Measurements from ENCODE around the gene FSTL4. TPM values are rescaled to one million over a fixed set of nuclear protein-coding genes. Genes with fewer than 3 reads are reported as not detected.

FSTL4 gene
- polyA plus RNA-seq, 3 donors, result not detected

DNA sequence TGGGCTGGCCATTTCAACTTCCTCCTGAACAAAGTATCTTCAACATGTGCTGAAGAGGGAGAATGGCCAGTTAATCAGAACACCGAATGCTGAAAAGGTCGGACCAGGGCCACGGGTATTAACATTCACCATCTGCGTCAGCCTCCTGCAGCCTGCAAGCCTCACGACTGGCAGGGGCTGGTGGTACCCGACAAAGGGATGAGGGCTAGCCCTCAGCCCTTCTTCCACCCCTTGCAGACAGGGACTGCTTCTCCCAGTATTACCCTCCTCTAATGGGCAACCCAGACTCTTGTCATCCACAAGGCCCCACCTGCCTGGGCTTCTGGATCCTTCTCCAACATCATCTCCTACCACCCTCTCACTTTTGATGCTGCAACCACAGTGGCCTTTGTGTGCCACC is 246.6 kb downstream of the FSTL4 start:
- no peaks in the 10 kb centered on the region for H3K36me3 Mint-ChIP-seq
- WGBS (ENCODE audit: insufficient coverage), result 100% methylated on average over 6 of the region's 6 CpGs
- DNase-seq, result no peak
- Histone ChIP-seq H3K4me1 (ENCODE audit: control insufficient read depth in 1 of 2, insufficient read depth in 2 of 2, low read length in 2 of 2) (no peaks in the 10 kb centered on the region), H3K36me3 (replicated peaks in 1 of 2; ENCODE audit: control insufficient read depth in 1 of 2, insufficient read depth in 2 of 2, low read length in 2 of 2) (no peaks in the 10 kb centered on the region), H3K4me3 (replicated peaks in 1 of 3; ENCODE audit: low read depth in 2 of 3, low read length in 3 of 3) (no peak overlapping the region), H3K9me3 (replicated peaks in 1 of 2; ENCODE audit: control insufficient read depth in 1 of 2, insufficient read depth in 1 of 2, low read length in 2 of 2) (no peaks in the 10 kb centered on the region), H3K4me2 (replicated peaks; ENCODE audit: extremely low read depth, low read length, poor library complexity, severe bottlenecking) (no peak overlapping the region), H4K20me1 (ENCODE audit: insufficient read depth, low read length) (no peaks in the 10 kb centered on the region), H3K79me2 (ENCODE audit: insufficient read depth, low read length) (no peaks in the 10 kb centered on the region), H3K27ac (ENCODE audit: low read depth in 1 of 2, low read length in 2 of 2) (no peak overlapping the region), H2AFZ (ENCODE audit: insufficient read depth, low read depth, low read length, poor library complexity, severe bottlenecking) (no peak overlapping the region), H3K27me3 (ENCODE audit: control insufficient read depth in 2 of 2, insufficient read depth in 2 of 2, low read length in 2 of 2) (no peaks in the 10 kb centered on the region), H3K9ac (ENCODE audit: insufficient read depth, low read length, poor library complexity, severe bottlenecking) (no peak overlapping the region)
- H3K4me3 Mint-ChIP-seq, result no peak overlapping the region
- peaks cover 0 to 2% (median 2%) of the 10 kb centered on the region in 3 donors for H3K27me3 Mint-ChIP-seq (ENCODE audit: low read depth in 3 of 3)
- intact Hi-C loops (cut with micrococcal nuclease), result no loop called here
- peaks cover 0 to 2% (median 0%) of the 10 kb centered on the region in 7 donors for H3K9me3 Mint-ChIP-seq
- TF ChIP-seq, protein P1, sequence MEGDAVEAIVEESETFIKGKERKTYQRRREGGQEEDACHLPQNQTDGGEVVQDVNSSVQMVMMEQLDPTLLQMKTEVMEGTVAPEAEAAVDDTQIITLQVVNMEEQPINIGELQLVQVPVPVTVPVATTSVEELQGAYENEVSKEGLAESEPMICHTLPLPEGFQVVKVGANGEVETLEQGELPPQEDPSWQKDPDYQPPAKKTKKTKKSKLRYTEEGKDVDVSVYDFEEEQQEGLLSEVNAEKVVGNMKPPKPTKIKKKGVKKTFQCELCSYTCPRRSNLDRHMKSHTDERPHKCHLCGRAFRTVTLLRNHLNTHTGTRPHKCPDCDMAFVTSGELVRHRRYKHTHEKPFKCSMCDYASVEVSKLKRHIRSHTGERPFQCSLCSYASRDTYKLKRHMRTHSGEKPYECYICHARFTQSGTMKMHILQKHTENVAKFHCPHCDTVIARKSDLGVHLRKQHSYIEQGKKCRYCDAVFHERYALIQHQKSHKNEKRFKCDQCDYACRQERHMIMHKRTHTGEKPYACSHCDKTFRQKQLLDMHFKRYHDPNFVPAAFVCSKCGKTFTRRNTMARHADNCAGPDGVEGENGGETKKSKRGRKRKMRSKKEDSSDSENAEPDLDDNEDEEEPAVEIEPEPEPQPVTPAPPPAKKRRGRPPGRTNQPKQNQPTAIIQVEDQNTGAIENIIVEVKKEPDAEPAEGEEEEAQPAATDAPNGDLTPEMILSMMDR (IDR thresholded peaks at IDR 0.05), result no peak
- no peaks in the 10 kb centered on the region for H3K4me1 Mint-ChIP-seq
- H3K27ac Mint-ChIP-seq, result no peak overlapping the region

DNA sequence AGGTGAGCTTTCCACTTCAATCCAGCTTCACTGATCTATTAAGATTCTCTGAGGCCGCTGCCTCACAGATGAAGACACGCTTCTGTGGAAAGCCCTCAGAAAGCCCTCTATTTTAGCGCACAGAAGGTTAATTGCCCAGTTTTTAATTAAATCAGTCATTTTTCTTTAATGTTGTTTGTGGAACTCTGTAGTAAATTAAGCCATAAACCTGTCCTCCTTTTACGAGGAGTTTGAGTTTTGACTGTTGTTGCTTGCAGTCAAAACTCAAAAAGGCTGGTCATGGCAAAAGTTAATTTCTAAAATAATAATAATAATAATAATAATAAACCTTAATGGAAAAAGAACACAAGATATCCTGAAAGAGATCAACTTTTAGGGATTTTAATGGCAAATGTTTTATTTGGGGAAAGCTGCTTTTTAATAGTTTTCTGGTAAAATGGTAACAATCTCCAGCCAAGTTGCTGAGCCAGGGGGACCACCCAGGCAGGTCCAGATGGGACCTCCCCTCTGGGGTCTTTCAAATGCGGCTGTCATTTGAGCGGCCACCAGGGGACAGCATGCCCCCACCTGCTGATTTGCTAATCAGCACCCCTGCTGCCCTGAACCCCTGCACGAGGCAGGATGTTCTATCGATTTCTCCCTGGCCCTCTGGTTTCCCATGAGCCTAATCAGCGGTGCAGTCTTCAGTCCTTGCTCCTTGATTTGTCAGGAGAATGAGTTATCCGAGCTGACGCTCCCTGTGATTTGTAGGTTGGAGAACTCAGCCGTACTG is 247.2 kb downstream of the FSTL4 start:
- whole genome bisulfite sequencing (ENCODE audit: insufficient coverage), result 18% methylated on average over 4 of the region's 12 CpGs
- no peak overlapping the region for H3K27ac Mint-ChIP-seq
- no peak for DNase-seq

More for the DNA sequence above, 247.2 kb downstream of the FSTL4 start:
- Histone ChIP-seq H3K36me3 (replicated peaks in 1 of 2; ENCODE audit: control insufficient read depth in 1 of 2, insufficient read depth in 2 of 2, low read length in 2 of 2) (no peaks in the 10 kb centered on the region), H3K9ac (ENCODE audit: insufficient read depth, low read length, poor library complexity, severe bottlenecking) (no peak overlapping the region), H3K79me2 (ENCODE audit: insufficient read depth, low read length) (no peaks in the 10 kb centered on the region), H3K27me3 (ENCODE audit: control insufficient read depth in 2 of 2, insufficient read depth in 2 of 2, low read length in 2 of 2) (no peaks in the 10 kb centered on the region), H3K9me3 (replicated peaks in 1 of 2; ENCODE audit: control insufficient read depth in 1 of 2, insufficient read depth in 1 of 2, low read length in 2 of 2) (no peaks in the 10 kb centered on the region), H3K4me2 (replicated peaks; ENCODE audit: extremely low read depth, low read length, poor library complexity, severe bottlenecking) (no peak overlapping the region), H3K4me1 (ENCODE audit: control insufficient read depth in 1 of 2, insufficient read depth in 2 of 2, low read length in 2 of 2) (no peaks in the 10 kb centered on the region), H2AFZ (ENCODE audit: insufficient read depth, low read depth, low read length, poor library complexity, severe bottlenecking) (no peak overlapping the region), H3K4me3 (replicated peaks in 1 of 3; ENCODE audit: low read depth in 2 of 3, low read length in 3 of 3) (no peak overlapping the region), H4K20me1 (ENCODE audit: insufficient read depth, low read length) (no peaks in the 10 kb centered on the region), H3K27ac (ENCODE audit: low read depth in 1 of 2, low read length in 2 of 2) (no peak overlapping the region)
- Mint-ChIP-seq H3K27me3 (ENCODE audit: low read depth in 3 of 3) (peaks cover 0 to 2% (median 2%) of the 10 kb centered on the region in 3 donors), H3K4me1 (no peaks in the 10 kb centered on the region), H3K9me3 (no peaks in the 10 kb centered on the region), H3K36me3 (no peaks in the 10 kb centered on the region), H3K4me3 (no peak overlapping the region)
- TF ChIP-seq, protein P1 (IDR thresholded peaks at IDR 0.05), result no peak
- intact Hi-C loops (cut with micrococcal nuclease), result no loop called here

All from CD14-positive monocyte (primary cell).